CD4-positive, alpha-beta T cell treated with Interleukin-4 for 1 hour (primary cell): ENCODE measurements around the gene IVL.

ENCODE experiments used
- DNase-seq, 2 donors: peaks; one replicate each; pipeline ENCODE4 v3.0.0-alpha.2; 2020 to 2022

Gene IVL

DNA sequence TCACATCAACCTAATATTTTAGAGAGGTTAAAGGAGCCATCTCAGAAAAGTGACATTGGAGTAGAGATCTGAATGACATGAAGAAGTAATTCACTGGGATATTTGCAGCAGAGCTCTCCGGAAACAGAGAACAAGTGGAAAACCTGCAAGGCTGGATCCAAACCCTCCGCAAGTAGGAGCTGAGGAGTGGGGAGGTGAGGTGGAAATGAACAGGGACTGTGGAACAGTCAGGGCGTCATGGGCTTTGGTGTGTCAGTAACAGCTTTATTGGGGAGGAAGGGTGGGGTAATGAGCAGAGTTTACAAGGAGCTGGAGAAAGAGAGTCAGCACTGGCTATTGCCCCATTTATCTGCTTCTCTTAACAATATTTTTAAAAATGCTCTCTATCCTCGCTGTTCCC is 9.3 kb upstream of the IVL start:
- DNase-seq, result no peak

GRCh38 chr1:152899883-152900282 is 8.5 kb upstream of the IVL start:
- no peak for DNase-seq

DNA sequence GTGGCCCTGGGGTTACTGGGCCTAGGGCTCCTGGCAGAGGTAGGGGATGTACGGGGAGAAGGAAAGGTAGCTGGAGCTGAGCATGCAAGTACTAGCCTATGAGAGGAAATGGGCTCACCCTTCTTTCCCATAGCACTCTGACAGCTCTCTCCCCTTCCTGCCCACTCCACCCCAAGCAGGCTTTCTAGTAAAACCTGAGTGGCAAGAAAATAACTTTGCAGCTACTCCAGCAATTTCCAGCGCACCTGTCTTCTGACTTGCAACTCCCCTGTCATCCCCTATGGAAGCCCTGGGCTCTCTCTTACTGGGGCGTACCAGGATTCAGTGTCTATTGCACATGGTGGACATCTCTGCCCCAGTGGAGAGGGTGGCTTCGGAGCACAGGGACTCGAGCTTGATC is 6.7 kb upstream of the IVL start:
- DNase-seq, result no peak

- DNase-seq, result no peak
Measured at GRCh38 chr1:152902636-152903035, 5.7 kb upstream of the IVL start.

DNA sequence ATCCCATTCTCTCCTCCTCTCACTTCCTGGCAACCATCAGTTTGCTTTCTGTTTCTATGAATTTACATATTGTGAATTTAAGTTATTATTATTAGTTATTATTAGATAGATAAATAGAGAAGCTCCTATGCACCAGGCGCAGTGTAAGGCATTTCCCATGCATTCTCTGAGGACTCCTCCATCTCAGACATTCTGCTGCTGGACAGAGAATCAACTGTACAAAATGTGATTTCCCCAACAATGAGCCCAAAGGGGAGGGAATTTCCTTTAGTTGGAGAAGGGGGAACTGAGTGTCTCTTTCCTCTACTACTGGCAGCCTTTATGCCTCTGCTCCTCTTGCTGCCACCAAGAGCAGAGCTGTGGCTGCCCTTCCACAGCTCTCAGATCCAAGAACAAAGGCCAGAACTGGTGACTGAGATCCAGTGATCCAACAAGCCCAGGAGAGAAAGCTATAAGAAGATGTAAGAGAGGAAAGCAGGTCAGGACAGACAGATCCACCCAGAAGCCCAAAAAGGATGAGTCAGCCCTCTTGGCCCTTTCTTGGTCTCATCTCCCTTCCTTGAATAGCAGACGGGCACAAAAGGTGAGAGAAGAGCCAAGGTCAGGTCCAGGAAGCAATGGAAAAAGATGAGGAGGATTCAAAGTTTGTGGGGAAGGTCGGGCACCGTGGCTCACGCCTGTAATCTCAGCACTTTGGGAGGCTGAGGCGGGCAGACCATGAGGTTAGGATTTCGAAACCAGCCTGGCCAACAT is 3.5 kb upstream of the IVL start:
- no peak for DNase-seq

DNA sequence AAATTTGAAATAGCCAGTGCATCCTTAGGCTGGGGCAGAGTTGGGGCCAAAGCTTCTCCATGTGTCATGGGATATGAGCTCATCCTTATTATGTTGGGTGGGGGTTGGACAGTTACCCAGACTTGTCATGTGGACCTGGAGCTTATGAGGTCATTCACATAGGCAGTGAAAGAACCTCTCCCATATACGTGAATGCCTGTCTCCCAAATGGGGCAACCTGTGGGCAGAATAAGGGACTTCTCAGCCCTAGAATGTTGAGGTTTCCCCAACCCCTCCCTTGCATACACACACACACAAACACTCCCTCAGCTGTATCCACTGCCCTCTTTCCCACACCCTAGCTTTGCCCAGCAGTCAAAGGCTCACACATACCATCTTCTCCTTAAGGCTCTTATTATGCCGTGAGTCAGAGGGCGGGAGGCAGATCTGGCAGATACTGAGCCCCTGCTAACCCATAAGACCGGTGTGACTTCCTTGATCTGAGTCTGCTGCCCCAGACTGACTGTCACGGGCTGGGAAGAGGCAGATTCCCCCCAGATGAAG is 2.3 kb upstream of the IVL start:
- no peak for DNase-seq

- no peak for DNase-seq
Measured at GRCh38 chr1:152909206-152909605, 860 bp downstream of the IVL start.

DNA sequence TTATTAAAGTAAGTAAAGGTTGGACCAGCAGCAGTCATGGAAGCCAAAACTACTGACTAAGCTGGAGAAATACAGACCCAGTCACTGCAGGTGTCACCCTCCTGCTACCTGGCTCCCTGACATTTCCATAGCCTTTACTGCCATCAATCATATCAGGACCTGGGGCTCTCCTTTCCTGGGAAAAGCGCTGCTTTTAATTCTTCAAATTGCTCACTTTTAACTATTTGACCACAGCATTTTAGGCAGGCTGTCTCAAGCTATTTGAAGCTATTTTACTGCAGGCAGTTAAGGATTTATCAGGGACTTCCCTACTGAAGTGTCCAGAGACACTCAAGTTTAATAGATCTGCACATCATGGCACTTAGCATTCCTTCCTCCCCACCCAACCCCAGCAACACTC is 4.1 kb downstream of the IVL start:
- no peak for DNase-seq

DNA sequence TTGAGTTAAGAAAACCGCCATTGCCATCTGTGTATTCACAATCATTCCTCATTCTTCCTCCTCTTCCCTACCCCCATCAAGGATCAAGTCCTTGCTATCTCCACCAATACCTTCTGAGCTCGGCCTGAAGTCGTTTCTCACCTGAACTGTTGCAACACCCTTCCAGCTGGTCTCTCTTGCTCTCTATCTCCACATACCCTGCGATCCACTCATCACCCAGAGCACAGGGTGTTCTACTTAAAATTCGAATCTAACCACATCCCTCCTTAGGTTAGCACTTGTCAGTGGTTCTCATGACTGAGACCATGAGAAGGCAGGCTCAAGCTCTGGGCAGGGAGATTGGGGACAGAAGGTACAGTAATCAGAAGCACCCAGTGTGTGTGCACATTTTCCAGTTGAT is 4.6 kb downstream of the IVL start:
- no peak for DNase-seq

- no peak for DNase-seq
Measured at GRCh38 chr1:152917794-152918193, 9.4 kb downstream of the IVL start.

- DNase-seq, result no peak
Measured at GRCh38 chr1:152919071-152919470, 10.7 kb downstream of the IVL start.

DNA sequence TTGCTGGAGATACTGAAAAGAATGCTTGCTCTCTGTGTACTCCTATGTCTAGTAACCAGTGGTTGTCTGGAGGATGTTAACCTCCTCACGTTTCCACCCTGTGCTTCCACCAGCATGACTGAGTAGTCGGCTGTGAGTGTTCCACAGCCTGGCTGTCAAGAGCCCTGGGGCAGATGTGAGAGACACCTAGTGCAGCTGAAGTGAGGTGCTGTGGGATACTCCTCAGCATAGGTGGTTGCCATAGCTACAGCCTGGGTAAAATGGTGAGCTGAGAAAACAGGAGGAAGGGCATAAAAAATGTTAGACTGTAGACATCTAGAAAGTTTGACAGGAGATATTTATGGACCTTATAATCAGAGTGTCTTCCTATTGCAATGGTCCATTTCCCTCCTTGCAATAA is 15.8 kb downstream of the IVL start:
- DNase-seq, result no peak

- peak in 1 of 2 donors; percentile 5 for DNase-seq
Measured at GRCh38 chr1:152926091-152926490, 17.7 kb downstream of the IVL start.

GRCh38 chr1:152928671-152929070 is 20.3 kb downstream of the IVL start:
- DNase-seq, result no peak

DNA sequence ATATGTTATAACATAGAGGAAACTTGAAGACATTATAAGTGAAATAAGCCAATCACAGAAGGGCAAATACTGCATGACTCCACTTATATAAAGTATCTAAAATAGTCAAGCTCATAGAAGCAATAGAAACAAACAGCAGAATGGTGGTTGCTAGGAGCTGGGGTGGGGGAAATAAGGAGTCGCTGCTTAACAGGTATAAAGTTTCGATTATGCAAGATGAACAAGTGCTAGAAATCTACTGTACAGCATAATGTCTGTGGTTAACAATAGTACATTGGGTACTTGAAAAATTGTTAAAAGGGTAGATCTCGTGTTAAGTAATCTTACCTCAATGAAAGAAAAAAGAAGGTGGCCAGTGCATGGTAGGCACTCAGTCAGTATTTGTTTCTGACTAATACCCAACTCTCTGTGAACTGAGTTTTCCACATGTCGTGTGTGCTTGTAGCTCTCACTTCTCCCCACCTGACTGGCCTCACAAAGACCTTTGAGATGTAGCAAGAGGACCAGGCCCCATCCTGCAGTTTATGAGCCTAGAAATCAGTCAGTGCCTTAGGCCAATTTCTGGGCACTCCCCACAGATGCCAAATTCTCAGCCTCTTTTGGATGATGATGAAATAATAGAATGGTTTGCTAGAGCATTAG is 23.9 kb downstream of the IVL start:
- no peak for DNase-seq

DNA sequence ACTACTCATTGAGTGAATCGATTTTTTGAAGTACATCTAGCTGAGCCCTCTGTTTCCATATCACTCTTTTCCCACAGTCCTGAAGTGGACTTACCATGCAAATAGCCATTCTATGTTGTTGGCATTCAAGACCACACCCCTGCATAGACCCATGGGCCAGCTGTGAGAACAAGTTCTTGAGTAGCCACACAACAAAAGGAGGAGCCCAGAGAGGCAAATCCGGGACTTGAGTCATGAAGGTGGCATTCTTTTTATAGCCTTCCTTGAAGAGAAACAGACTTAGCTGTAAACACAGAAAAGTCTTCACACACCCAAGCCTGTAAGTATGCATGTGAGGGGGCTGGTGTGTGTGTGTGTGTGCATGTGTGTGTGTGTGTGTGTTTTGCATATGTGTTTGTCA is 24.9 kb downstream of the IVL start:
- DNase-seq, result no peak

DNA sequence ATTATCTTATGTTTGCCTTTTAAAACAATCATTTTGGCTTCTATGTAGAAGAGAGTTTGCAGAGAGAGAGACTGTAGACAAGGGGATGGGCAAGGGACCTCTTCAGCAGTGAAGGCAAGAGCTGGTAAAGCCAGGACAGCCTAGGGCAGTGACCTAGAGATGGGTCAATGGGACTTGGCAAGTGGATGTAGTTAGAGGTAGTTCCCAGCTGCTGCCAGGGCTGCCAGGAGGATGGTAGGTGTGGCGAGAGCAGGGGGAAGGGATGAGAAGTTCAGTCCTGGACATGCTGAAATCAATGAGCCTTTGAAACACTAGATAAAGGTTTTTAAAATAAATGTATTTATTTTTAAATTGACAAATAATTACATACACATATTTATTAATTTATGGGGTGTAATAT is 32.3 kb downstream of the IVL start:
- DNase-seq, result no peak

DNA sequence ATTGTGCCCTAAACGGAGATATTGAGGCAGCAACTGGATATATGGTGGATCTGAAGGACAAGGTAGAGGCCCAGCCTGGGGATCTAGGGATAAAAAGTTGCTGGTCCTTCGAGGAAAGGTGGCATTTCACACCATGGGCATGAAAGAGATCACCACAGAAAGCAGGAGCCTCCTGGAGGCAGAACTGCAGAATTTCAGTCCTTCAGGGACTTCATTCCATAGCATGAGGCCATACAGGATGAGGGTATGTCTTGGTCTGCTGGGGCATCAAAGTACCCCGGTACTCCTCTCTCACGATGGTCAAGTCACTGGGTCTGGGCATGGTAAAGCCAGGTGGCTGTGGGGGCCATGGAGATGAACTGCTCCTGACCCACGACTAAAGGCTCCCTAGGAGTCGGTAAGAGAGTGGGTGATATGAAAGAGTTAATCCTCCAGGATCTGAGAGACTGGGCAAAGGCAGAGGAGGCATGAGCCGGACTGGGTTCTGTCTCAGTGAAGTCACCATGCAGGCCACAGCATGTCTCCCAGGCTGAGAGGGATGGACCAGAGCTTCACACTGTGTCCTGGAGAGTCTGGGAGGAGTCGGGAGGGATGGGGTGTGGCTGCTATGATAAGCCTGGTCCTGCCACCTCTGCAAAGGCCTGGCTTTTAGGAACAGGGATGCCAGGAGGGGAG is 32.8 kb downstream of the IVL start:
- no peak for DNase-seq

DNA sequence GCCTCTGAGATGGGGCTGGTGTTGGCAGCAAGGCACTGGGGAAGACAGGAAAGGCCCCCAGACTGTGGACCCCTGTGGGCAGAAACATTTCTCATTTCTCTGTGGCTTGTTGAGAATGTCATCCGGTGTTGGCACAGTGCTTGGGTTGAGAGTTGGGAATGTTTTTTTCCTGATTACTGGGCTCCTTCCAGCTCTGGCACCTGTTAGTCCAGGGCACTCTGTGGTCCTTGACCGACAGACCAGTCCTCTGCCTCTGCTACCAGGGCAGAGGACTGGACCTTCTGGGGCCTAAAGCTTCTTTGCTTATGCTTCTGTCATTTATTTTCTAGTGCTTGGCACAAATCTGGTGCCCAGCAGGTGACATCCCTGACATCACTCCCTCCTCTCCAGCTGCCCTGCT is 33.8 kb downstream of the IVL start:
- DNase-seq, result no peak

GRCh38 chr1:152946248-152946647 is 37.9 kb downstream of the IVL start:
- DNase-seq, result no peak

DNA sequence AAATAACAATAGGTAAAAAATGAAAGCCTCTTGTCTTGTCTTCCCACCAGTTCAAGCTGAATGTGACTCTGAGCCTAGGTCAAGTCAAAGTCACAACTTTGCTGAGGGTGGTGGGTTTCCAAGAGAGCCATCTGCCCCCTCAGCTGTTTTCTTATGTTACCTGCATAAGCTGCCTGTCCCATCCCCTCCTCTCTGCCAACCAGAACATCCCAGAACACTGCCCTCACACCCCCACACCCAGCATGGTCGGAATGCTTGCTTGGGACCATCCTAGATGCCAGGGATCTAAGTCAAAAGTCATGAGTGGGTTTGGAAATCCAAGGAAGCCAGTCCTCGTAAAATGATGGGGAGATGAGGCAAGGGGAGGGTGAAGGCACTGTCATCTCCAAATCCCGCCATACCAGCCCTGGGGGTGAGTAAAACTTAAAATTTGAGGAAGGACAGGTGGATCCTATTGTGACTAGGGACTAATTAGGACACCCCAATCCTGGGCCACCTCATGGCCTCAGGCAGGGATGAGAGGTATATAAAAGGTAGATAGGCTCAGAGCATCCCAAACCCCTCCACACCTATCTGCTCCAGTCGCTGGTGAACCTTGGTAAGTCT is 38.4 kb downstream of the IVL start, which contains the start of gene SPRR5:
Gene SPRR5, plus strand, starts transcription at position 556 of the 606 bp plus-strand sequence. CDS start 1,349 bp downstream, outside the sequence.
- DNase-seq, result no peak

GRCh38 chr1:152951711-152952110 is 43.4 kb downstream of the IVL start:
- no peak for DNase-seq

DNA sequence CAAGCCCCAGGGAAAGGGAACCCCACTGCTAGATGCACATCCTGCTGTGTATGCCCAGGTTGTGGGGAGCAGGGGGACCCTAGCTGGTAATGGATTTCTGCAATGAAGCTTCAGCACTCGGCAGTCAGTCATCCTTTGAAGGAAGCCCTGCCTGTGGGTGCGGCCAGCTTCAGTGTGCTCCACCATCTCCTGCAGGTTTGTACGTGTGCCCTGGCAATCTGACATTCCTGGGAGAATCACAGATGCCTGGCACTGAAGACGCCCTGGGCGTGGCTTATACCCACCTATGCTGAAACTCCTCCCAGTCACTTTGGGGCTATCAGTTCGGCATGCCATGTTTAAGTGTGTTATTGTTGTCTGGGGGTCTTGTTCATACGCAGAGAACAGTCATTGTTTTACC is 45.4 kb downstream of the IVL start:
- DNase-seq, result no peak
